GM12878 (cell line): ENCODE data around the gene SLC25A41. TPM values are rescaled to one million over a fixed set of nuclear protein-coding genes. Genes with fewer than 3 reads are reported as not detected.

Source experiments
- ATAC-seq: fragments of 200-7000 bp; cut with Tn5 transposase; 3 replicates; pipeline ENCODE4 v1.9.1; 2020; ENCODE audit warnings: mild to moderate bottlenecking, moderate library complexity
- BruUV-seq: library from RNA; stranded (reverse); fragments of 400-500 nt; replicated peaks from 2 replicates; lab custom pipeline; 2021; lab: Mats Ljungman, UMichigan
- CTCF ChIA-PET: fragments of 300-600 bp; sonication (Branson Sonifier 250); formaldehyde crosslinking; extraction: SDS; loops from one replicate; lab custom pipeline; 2021; ENCODE audit warnings: inconsistent platforms; lab: Yijun Ruan, JAX
- POLR2A ChIA-PET: fragments of 350-600 bp; formaldehyde crosslinking; extraction: SDS; loops from one replicate; lab custom pipeline; 2021; ENCODE audit warnings: inconsistent platforms; lab: Charles Lee
- RAD21 ChIA-PET: fragments of 300-600 bp; sonication (Branson Sonifier 250); formaldehyde crosslinking; loops from one replicate; lab custom pipeline; 2023; ENCODE audit warnings: antibody characterized with exemption; ENCODE audit not compliant: unreplicated experiment; lab: Charles Lee
- SMC1A ChIA-PET: fragments of 300-600 bp; sonication (Branson Sonifier 250); formaldehyde crosslinking; loops from one replicate; lab custom pipeline; 2023; ENCODE audit not compliant: unreplicated experiment, uncharacterized antibody; lab: Charles Lee
- DNase-seq: peaks from one replicate; pipeline ENCODE4 v3.0.0-alpha.2; 2011; ENCODE audit warnings: low read depth, low spot score
- FAIRE-seq: peaks from 3 replicates; lab custom pipeline; 2011; peaks lifted over from hg19 to GRCh38; lab: Jason Lieb, UNC
- H2AFZ ChIP-seq: 2 replicates; pipeline ENCODE4 v1.6.0; 2011; ENCODE audit warnings: low read depth, low read length, control low read depth; ENCODE audit not compliant: control insufficient read depth
- H3K27ac ChIP-seq: 2 replicates; pipeline ENCODE4 v1.5.1; 2011; ENCODE audit warnings: control low read depth; ENCODE audit not compliant: control insufficient read depth, insufficient read depth
- H3K27me3 ChIP-seq, 2 experiments: replicated peaks in 1 of 2; 2 replicates each; pipeline versions ENCODE4 v1.6.0 to v1.6.1; 2011; ENCODE audit warnings: low read length in 1 of 2; ENCODE audit not compliant: control insufficient read depth in 2 of 2, insufficient read depth in 2 of 2
- H3K36me3 ChIP-seq, 2 experiments: 2 replicates each; pipeline ENCODE4 v1.5.1; 2011; ENCODE audit warnings: low read length in 1 of 2; ENCODE audit not compliant: control insufficient read depth in 2 of 2, insufficient read depth in 2 of 2
- H3K4me1 ChIP-seq: 2 replicates; pipeline ENCODE4 v1.6.1; 2011; ENCODE audit warnings: mild to moderate bottlenecking, low read length, moderate library complexity, mixed read lengths; ENCODE audit not compliant: control insufficient read depth, insufficient read depth
- H3K4me2 ChIP-seq: 2 replicates; pipeline ENCODE4 v1.6.0; 2011; ENCODE audit warnings: control low read depth; ENCODE audit not compliant: control insufficient read depth, insufficient read depth
- H3K4me3 ChIP-seq: fragments of 200-600 bp; sonication (generic); 2 replicates; pipeline ENCODE4 v1.5.1; 2016
- H3K79me2 ChIP-seq: 2 replicates; pipeline ENCODE4 v1.6.0; 2011; ENCODE audit warnings: low read length; ENCODE audit not compliant: control insufficient read depth, insufficient read depth
- H3K9ac ChIP-seq: 2 replicates; pipeline ENCODE4 v1.8.0; 2011; ENCODE audit warnings: low read length, control low read depth, mixed read lengths; ENCODE audit not compliant: control insufficient read depth, insufficient read depth
- H3K9me3 ChIP-seq: replicated peaks from 3 replicates; pipeline ENCODE4 v1.5.1; 2011; ENCODE audit warnings: mild to moderate bottlenecking, low read length; ENCODE audit not compliant: control insufficient read depth, insufficient read depth
- H4K20me1 ChIP-seq: 2 replicates; pipeline ENCODE4 v1.6.0; 2011; ENCODE audit not compliant: control insufficient read depth, insufficient read depth
- CREB1 ChIP-seq: IDR thresholded peaks from 2 replicates; pipeline ENCODE4 v1.6.1; 2012; ENCODE audit warnings: low read depth, mild to moderate bottlenecking, inconsistent platforms
- EED ChIP-seq: sonication (generic); IDR thresholded peaks from 2 replicates; pipeline ENCODE4 v1.6.1; 2016; ENCODE audit warnings: antibody characterized with exemption, low read depth
- FOXK2 ChIP-seq: fragments of 450-650 bp; IDR thresholded peaks from 2 replicates; pipeline ENCODE4 v1.6.1; 2017; ENCODE audit warnings: mild to moderate bottlenecking, moderate library complexity
- HDAC2 ChIP-seq: fragments of 200-600 bp; sonication (generic); IDR thresholded peaks from 2 replicates; pipeline ENCODE4 v1.6.1; 2017
- KLF5 ChIP-seq: fragments of 450-650 bp; IDR thresholded peaks from 2 replicates; pipeline ENCODE4 v1.6.1; 2014; ENCODE audit warnings: mild to moderate bottlenecking; ENCODE audit not compliant: partially characterized antibody
- MTA3 ChIP-seq: IDR thresholded peaks from 2 replicates; pipeline ENCODE4 v1.6.1; 2012; ENCODE audit warnings: low read length, inconsistent platforms, borderline replicate concordance
- NFYA ChIP-seq: IDR thresholded peaks from 2 replicates; pipeline ENCODE4 v1.6.1; 2011; ENCODE audit warnings: low read depth, mild to moderate bottlenecking, low read length, improper control_type of control experiment, borderline replicate concordance
- NRF1 ChIP-seq: conservative IDR thresholded peaks from 2 replicates; pipeline ENCODE4 v1.6.1; 2011; ENCODE audit warnings: mild to moderate bottlenecking, low read depth, low read length, improper control_type of control experiment
- SMAD5 ChIP-seq: IDR thresholded peaks from 2 replicates; pipeline ENCODE4 v1.6.1; 2016; ENCODE audit warnings: antibody characterized with exemption, low read depth
- SUPT20H ChIP-seq: IDR thresholded peaks from 2 replicates; pipeline ENCODE4 v1.6.1; 2011; ENCODE audit warnings: low read depth, mild to moderate bottlenecking, low read length, moderate library complexity, borderline replicate concordance; ENCODE audit not compliant: control insufficient read depth
- TAF1 ChIP-seq: IDR thresholded peaks from 2 replicates; pipeline ENCODE4 v1.6.1; 2011; ENCODE audit warnings: mild to moderate bottlenecking, low read depth, low read length, borderline replicate concordance
- YY1 ChIP-seq: IDR thresholded peaks from 2 replicates; pipeline ENCODE4 v1.6.1; 2011; ENCODE audit warnings: low read depth, mild to moderate bottlenecking, low read length
- ZBED1 ChIP-seq: IDR thresholded peaks from 2 replicates; pipeline ENCODE4 v1.6.1; 2016; ENCODE audit warnings: borderline replicate concordance
- ZZZ3 ChIP-seq: IDR thresholded peaks from 2 replicates; pipeline ENCODE4 v1.6.1; 2011; ENCODE audit warnings: low read depth; ENCODE audit not compliant: control insufficient read depth, insufficient read length
- WGBS: methylation state at CpG from one replicate; pipeline ENCODE4 v1.1.6; 2016; ENCODE audit warnings: low lambda C conversion rate; ENCODE audit not compliant: insufficient replicate concordance, insufficient coverage; ENCODE audit errors: missing lambda C conversion rate; 5-methylcytosine and 5-hydroxymethylcytosine counted together
- in situ Hi-C: fragments of 300-500 bp; cut with MboI; formaldehyde crosslinking; loops from 9 replicates; pipeline ENCODE4 v1.14.3; 2018; ENCODE audit warnings: mixed read lengths
- intact Hi-C: fragments of 100-400 bp; cut with micrococcal nuclease; formaldehyde crosslinking; loops from one replicate; pipeline ENCODE4 v1.14.2; 2022; ENCODE audit not compliant: unreplicated experiment
- polyA plus RNA-seq, 11 experiments: library from polyadenylated mRNA; depleted of rRNA in 4 of 11; unstranded in 6 of 11; stranded (reverse) in 5 of 11; fragments of >200 nt; fragmentation: Nextera tagmentation in 4 of 11; fragmentation: Illumina TruSeq in 1 of 11; extraction: Ambion mirVana in 4 of 11; extraction: Trizol in 1 of 11; gene quantifications; 1 replicate in 1 of 11; 2 replicates in 10 of 11; pipeline versions ENCODE4 v1.2.1 to v1.2.3, GENCODE V29; 2011 to 2016; ENCODE audit warnings: inconsistent platforms in 2 of 11, missing spikeins in 2 of 11, low read depth in 1 of 11
- total RNA-seq, 4 experiments: library from RNA; depleted of rRNA in 3 of 4; stranded (reverse); fragments of >200 nt in 3 of 4; fragmentation: Illumina TruSeq in 1 of 4; extraction: Trizol in 1 of 4; gene quantifications; 2 replicates each; pipeline versions ENCODE4 v1.2.1 to v1.2.3, GENCODE V29; 2013 to 2021
- TF ChIP-seq, protein P1 (sequence below): IDR thresholded peaks from 2 replicates; pipeline ENCODE4 v1.6.1; 2012; ENCODE audit warnings: low read depth, low read length, improper control_type of control experiment
- TF ChIP-seq, protein P2 (sequence below): IDR thresholded peaks from 2 replicates; pipeline ENCODE4 v1.6.1; 2011; ENCODE audit warnings: mild to moderate bottlenecking, low read depth, low read length, moderate library complexity; ENCODE audit not compliant: insufficient replicate concordance
- TF ChIP-seq, protein P3 (sequence below): fragments of 450-650 bp; IDR thresholded peaks from 2 replicates; pipeline ENCODE4 v1.6.1; 2017; ENCODE audit warnings: borderline replicate concordance

Gene SLC25A41
- total and polyA plus RNA-seq, 10 of the 15 experiments (the other 5 are each of a cell fraction or from before 2014, with no cell fraction given) = 0.23 to 1.2 (median 0.43) TPM; not detected in 2

DNA sequence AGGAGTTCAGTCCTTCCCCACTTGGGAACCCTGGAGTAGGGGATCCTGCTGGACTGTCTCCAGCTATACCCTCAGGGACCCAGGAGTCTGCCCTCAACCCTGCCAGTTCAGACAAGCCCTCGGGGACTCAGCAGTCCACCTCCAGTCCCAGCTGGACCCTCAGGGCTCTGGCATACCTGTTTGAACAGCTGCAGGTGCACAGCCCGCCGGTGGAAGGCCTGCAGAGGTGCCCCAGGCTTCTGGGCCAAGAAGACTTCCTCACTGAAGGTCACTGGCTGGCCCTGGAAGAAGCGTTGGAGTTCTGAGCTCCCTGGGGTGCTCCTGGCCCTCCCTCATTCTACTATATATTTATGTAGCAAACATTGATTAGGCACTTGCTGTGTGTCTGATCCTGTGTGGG is 39.1 kb upstream of the SLC25A41 start:
- Histone ChIP-seq H3K36me3 (peaks cover 8 to 17% of the 10 kb centered on the region in 2 experiments; a peak in 3 of 4 replicates), H3K27me3 (no peaks in the 10 kb centered on the region), H3K4me1 (no peaks in the 10 kb centered on the region), H3K79me2 (no peaks in the 10 kb centered on the region), H3K9ac (no peak overlapping the region), H3K9me3 (no peaks in the 10 kb centered on the region; the same call in 2 of the 3 replicates), H4K20me1 (no peaks in the 10 kb centered on the region), H3K27ac (no peak overlapping the region), H3K4me2 (no peak overlapping the region), H2AFZ (no peak overlapping the region), H3K4me3 (no peak overlapping the region)
- no TSS peak for BruUV-seq
- ChIA-PET RAD21 (no interaction called here), POLR2A (interaction anchor here (1.7 kb wide), 1 partner anchor 9 kb away, joined by 7 read pairs; the partner anchor contains the start of gene DENND1C), SMC1A (interaction anchor here (1.3 to 1.6 kb wide), 2 partner anchors 9 to 81 kb away, joined by 3 to 5 read pairs; partner anchors contain the start of gene DENND1C), CTCF (interaction anchor here (1.4 kb wide), 1 partner anchor 9 kb away, joined by 3 read pairs; the partner anchor contains the start of gene DENND1C)
- no peak for ATAC-seq
- no peak for FAIRE-seq
- DNase-seq = no peak
- TF ChIP-seq KLF5 (no peak), CREB1 (no peak), ZZZ3 (no peak), SMAD5 (no peak), SUPT20H (no peak), YY1 (no peak), ZBED1 (no peak), FOXK2 (no peak), NRF1 (no peak), NFYA (no peak), MTA3 (no peak), EED (no peak), TAF1 (no peak), HDAC2 (no peak)
- TF ChIP-seq, protein P1, sequence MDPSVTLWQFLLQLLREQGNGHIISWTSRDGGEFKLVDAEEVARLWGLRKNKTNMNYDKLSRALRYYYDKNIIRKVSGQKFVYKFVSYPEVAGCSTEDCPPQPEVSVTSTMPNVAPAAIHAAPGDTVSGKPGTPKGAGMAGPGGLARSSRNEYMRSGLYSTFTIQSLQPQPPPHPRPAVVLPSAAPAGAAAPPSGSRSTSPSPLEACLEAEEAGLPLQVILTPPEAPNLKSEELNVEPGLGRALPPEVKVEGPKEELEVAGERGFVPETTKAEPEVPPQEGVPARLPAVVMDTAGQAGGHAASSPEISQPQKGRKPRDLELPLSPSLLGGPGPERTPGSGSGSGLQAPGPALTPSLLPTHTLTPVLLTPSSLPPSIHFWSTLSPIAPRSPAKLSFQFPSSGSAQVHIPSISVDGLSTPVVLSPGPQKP = no peak
- TF ChIP-seq, protein P2, sequence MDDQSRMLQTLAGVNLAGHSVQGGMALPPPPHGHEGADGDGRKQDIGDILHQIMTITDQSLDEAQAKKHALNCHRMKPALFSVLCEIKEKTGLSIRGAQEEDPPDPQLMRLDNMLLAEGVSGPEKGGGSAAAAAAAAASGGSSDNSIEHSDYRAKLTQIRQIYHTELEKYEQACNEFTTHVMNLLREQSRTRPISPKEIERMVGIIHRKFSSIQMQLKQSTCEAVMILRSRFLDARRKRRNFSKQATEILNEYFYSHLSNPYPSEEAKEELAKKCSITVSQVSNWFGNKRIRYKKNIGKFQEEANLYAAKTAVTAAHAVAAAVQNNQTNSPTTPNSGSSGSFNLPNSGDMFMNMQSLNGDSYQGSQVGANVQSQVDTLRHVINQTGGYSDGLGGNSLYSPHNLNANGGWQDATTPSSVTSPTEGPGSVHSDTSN = no peak
- TF ChIP-seq, protein P3, sequence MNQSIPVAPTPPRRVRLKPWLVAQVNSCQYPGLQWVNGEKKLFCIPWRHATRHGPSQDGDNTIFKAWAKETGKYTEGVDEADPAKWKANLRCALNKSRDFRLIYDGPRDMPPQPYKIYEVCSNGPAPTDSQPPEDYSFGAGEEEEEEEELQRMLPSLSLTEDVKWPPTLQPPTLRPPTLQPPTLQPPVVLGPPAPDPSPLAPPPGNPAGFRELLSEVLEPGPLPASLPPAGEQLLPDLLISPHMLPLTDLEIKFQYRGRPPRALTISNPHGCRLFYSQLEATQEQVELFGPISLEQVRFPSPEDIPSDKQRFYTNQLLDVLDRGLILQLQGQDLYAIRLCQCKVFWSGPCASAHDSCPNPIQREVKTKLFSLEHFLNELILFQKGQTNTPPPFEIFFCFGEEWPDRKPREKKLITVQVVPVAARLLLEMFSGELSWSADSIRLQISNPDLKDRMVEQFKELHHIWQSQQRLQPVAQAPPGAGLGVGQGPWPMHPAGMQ = no peak
- intact Hi-C loops = no loop called here
- in situ Hi-C loops = no loop called here
- 97% methylated on average over 4 of the region's 4 CpGs for WGBS
